Mesodermal cell (in vitro differentiated cells): ENCODE results near the gene TELO2.

Experiments used
- H3K27ac ChIP-seq: 2 replicates; pipeline ENCODE4 v1.7.0; 2013; ENCODE audit warnings: mild to moderate bottlenecking, low read depth, low read length, moderate library complexity; ENCODE audit not compliant: severe bottlenecking
- H3K36me3 ChIP-seq: 2 replicates; pipeline ENCODE4 v1.7.1; 2013; ENCODE audit warnings: mild to moderate bottlenecking, low read length, moderate library complexity; ENCODE audit not compliant: control insufficient read depth, insufficient read depth
- H3K4me1 ChIP-seq: one replicate; pipeline ENCODE4 v1.7.1; 2013; ENCODE audit warnings: mild to moderate bottlenecking, low read length; ENCODE audit not compliant: insufficient read depth, control insufficient read depth, poor library complexity, severe bottlenecking
- H3K4me3 ChIP-seq: 2 replicates; pipeline ENCODE4 v1.7.0; 2013; ENCODE audit warnings: low read length, control low read depth, mild to moderate bottlenecking; ENCODE audit not compliant: insufficient read depth, poor library complexity, severe bottlenecking; ENCODE audit errors: extremely low read depth
- H3K9me3 ChIP-seq: 2 replicates; pipeline ENCODE4 v1.7.1; 2013; ENCODE audit warnings: mild to moderate bottlenecking, low read length, moderate library complexity; ENCODE audit not compliant: control insufficient read depth
- WGBS, 2 experiments: methylation state at CpG; one replicate each; pipeline ENCODE4 v1.1.5; 2013; ENCODE audit warnings: missing lambda C conversion rate in 2 of 2; ENCODE audit not compliant: insufficient coverage in 2 of 2; 5-methylcytosine and 5-hydroxymethylcytosine counted together

The TELO2 gene

DNA sequence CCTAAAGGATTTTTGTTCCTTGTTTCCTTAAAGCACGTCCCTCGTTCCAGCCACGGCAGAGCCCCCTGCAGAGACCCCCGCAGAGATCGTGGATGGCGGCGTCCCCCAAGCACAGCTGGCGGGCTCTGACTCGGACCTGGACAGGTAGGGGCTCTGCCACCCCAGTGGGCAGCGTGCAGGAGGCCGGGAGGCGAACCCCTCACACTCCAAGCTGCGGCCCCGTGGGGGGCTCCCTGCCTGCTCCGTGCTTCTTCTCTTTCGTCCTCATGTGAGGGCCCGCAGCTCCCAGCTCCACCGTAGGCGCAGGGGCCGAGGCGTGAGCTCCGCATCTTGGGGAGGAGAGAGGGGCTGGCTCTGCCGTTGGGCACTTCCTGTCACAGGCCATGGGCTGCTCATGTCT lies 8.5 kb downstream of the TELO2 start:
- H3K27ac ChIP-seq: no peak overlapping the region
- H3K36me3 ChIP-seq: peaks cover 80% of the 10 kb centered on the region
- H3K9me3 ChIP-seq: no peaks in the 10 kb centered on the region

DNA sequence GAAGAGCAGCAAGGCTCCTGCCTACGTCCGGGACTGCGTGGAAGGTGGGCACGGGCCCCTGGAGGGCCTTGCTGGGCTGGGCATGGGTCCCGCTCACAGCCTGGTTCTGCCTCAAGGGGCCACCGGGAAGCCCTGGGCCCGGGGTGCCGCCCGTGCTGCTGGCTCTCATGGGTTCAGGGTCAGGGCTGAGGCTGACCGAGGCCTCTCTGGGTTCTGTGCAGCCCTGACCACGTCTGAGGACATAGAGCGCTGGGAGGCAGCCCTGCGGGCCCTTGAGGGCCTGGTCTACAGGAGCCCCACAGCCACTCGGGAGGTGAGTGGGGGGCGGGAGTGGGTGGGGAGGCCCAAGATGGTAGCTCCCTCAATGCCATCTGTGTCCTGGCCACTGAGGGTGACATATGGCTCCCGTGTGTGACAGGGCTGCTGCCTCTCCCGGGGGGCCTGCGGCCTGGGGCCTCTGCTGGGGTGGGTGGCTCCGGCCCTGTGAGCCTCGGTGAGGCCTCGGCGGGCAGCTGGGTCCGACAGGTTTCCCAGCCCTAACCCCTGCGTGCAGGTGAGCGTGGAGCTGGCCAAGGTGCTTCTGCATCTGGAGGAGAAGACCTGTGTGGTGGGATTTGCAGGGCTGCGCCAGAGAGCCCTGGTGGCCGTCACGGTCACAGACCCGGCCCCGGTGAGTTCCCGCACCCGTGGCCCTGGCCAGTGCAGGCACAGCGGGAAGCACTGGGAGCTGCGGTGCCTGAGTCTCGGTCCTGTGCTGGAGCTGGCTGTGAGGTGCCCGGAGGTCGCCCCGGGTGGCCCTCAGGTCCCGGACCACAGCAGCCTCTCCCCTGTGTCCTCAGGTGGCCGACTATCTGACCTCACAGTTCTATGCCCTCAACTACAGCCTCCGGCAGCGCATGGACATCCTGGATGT lies 9.2 kb downstream of the TELO2 start:
- no peak overlapping the region for H3K27ac ChIP-seq
- H3K36me3 ChIP-seq: peaks cover 73% of the 10 kb centered on the region
- 97 to 99% methylated on average over 36 to 40 of the region's 42 CpGs for WGBS, 2 experiments

More for the DNA sequence above, 8.5 kb downstream of the TELO2 start:
- 94 to 99% methylated on average over 19 to 21 of the region's 23 CpGs for WGBS, 2 experiments
- Histone ChIP-seq H3K4me3 (no peak overlapping the region), H3K4me1 (no peaks in the 10 kb centered on the region)

DNA sequence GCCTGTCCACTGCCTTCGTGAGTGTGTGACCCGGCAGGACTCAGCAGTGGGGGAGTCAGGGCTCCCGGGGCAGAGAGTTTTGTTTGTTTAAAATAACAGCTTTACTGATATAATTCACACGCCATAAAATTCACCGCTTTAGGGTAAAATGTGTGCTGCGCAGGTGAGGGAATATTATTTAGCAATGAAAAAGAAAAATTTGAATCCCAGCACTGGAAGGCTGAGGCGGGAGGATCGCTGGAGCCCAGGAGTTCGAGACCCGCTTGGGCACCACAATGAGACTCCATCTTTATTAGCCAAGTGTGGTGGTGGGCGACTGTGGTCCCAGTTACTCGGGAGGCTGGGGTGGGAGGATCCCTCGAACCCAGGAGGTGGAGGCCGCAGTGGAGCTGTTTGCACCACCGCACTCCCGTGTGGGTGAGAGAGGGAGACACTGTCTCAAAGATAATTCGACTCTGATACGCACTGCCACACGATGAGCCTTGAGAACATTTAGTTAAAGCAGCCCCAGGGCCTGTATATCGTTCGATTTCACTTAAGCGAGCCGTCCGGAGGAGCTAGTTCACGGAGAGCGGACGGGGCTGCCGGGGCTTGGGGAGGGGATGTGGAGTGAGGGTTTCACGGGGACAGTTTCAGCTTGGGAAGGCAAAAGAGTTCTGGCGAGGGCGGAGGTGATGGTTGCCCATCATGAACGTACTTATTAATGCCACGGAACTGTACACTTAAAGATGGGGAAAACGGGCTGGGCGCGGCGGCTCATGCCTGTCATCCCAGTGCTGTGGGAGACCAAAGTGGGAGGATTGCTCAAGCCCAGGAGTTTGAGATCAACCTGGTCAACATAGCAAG lies 10.2 kb downstream of the TELO2 start:
- Histone ChIP-seq H3K36me3 (peaks cover 68% of the 10 kb centered on the region), H3K27ac (no peak overlapping the region), H3K4me1 (no peaks in the 10 kb centered on the region), H3K9me3 (no peaks in the 10 kb centered on the region), H3K4me3 (no peak overlapping the region)
- 96 to 97% methylated on average over 30 to 34 of the region's 37 CpGs for WGBS, 2 experiments

More for the DNA sequence above, 9.2 kb downstream of the TELO2 start:
- no peaks in the 10 kb centered on the region for H3K9me3 ChIP-seq
- no peak overlapping the region for H3K4me3 ChIP-seq
- H3K4me1 ChIP-seq: no peaks in the 10 kb centered on the region

DNA sequence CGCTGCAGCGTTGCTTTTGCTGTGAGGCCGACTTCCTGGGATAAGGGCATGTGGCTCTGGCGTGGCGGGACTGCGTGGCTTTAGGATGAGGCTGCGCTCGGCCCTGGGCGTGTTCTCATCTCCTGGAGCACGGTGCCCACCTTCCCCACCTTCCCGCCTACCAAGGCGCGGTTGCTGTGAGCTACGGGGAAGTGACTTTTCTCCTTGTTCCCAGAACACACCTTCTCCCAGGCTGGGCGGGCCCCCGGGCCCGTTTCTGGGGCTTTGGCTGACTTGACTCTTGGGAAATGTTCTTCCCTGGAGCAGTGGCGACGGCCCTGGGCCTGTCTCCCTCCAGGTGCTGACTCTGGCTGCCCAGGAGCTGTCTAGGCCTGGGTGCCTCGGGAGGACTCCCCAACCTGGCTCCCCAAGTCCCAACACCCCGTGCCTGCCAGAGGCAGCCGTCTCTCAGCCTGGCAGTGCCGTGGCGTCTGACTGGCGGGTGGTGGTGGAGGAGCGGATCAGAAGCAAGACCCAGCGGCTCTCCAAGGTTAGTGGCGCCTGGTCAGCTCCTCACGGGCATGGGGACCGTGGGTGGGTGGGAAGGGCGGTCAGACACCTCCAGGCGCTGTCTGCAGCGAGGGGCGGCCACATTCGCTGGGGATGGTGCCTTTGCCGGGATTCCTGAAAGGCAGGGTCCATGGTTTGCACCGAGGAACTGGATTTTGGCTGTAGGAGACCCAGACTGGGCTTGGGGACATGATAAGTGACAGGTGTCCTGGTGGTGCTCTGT lies 12.1 kb downstream of the TELO2 start:
- Histone ChIP-seq H3K4me3 (no peak overlapping the region), H3K4me1 (no peaks in the 10 kb centered on the region), H3K27ac (no peak overlapping the region), H3K9me3 (no peaks in the 10 kb centered on the region), H3K36me3 (peaks cover 67% of the 10 kb centered on the region)
- WGBS, 2 experiments: 95% methylated on average over 30 to 35 of the region's 37 CpGs

DNA sequence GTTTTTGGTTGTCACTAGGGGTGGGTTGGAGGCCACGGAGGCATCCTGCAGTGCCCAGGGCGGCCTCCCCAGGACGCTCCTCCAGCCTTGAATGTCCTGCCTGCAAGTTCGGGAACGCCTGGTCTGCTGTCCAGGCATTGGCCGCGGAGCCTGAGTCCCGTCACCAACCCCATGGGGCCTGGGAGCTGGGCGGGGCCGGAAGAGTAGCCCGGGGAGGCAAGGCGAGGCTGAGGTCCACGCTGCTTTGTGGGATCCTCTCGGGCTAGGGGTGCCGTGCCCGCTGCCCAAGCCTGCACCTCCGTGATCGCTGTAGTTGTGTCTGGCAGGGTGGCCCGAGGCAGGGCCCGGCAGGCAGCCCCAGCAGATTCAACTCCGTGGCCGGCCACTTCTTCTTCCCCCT lies 12.8 kb downstream of the TELO2 start:
- Histone ChIP-seq H3K9me3 (no peaks in the 10 kb centered on the region), H3K4me1 (no peaks in the 10 kb centered on the region), H3K27ac (no peak overlapping the region), H3K36me3 (peaks cover 65% of the 10 kb centered on the region), H3K4me3 (no peak overlapping the region)
- WGBS, 2 experiments: 95 to 97% methylated on average over 18 to 19 of the region's 22 CpGs

DNA sequence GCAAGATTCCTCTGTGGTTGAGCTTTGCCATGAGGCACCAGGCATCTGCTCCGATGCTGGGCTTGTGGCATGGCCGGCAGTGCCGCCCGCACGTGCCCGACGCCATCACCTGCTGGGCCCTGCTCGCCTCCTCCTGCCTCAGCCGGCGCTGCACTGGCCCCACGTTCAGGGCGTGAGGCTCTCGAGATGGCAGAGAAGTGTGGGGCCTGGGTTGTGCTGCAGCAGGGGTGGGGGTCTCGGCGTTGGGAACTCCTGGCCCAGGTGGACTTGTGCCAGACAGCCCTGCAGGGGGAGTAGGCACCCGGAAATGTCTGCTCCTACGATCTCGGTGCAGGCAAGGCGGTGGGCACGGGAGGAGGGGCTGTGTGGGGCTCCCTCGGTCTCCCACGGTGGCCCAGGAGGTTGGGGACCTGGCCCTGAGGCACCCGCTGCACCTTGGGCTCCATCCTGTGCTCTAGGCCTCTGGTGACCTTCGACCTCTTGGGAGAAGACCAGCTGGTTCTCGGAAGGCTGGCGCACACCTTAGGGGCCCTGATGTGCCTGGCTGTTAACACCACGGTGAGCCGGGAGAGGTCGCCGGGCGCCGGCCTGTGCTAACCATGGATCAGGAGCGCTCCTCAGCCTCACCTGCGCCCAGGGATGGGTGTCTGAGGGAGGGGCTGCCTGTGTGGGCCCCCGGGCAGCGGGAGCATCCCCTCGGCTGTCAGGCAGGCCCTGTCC lies 13.5 kb downstream of the TELO2 start:
- Histone ChIP-seq H3K4me1 (no peaks in the 10 kb centered on the region), H3K9me3 (no peaks in the 10 kb centered on the region), H3K27ac (no peak overlapping the region), H3K36me3 (peaks cover 62% of the 10 kb centered on the region), H3K4me3 (no peak overlapping the region)
- 95 to 96% methylated on average over 30 to 36 of the region's 37 CpGs for WGBS, 2 experiments

DNA sequence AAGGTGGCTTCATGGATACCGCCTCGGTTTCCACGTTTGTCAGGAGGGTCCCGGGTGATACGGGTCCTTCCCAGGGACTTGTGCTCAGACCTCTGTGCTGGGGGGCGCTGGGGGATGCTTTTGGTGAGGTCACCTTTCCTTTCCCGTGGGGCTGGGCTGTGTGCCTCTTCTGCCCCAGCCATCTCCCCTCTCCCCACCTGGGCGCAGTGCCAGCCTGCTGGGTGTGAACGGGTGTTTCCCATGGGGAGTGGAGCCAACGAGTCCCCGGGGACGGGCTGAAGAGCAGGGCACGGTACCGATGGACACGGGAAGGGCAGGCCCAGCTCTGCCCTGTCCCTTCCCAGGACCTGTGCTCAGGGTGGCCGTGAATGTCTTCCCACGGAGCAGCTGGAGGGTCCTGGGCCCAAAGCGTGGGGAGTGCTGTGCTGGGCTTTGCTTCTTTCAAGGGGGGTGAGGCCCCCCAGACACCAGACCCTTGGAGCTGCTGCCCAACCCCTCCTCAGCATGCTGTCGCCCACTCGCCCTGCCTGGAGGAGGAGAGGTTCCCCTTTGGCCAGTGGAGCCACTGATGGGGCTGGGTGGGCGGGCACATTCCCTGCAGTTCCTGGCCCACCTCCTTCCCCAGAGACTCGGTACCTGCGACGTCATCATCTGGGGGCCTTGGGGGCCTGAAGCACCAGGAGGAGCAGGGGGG lies 15.5 kb downstream of the TELO2 start:
- no peaks in the 10 kb centered on the region for H3K4me1 ChIP-seq
- H3K9me3 ChIP-seq: no peaks in the 10 kb centered on the region
- 95 to 98% methylated on average over 18 to 22 of the region's 24 CpGs for WGBS, 2 experiments
- no peak overlapping the region for H3K4me3 ChIP-seq
- H3K27ac ChIP-seq: no peak overlapping the region
- H3K36me3 ChIP-seq: peaks cover 52% of the 10 kb centered on the region

DNA sequence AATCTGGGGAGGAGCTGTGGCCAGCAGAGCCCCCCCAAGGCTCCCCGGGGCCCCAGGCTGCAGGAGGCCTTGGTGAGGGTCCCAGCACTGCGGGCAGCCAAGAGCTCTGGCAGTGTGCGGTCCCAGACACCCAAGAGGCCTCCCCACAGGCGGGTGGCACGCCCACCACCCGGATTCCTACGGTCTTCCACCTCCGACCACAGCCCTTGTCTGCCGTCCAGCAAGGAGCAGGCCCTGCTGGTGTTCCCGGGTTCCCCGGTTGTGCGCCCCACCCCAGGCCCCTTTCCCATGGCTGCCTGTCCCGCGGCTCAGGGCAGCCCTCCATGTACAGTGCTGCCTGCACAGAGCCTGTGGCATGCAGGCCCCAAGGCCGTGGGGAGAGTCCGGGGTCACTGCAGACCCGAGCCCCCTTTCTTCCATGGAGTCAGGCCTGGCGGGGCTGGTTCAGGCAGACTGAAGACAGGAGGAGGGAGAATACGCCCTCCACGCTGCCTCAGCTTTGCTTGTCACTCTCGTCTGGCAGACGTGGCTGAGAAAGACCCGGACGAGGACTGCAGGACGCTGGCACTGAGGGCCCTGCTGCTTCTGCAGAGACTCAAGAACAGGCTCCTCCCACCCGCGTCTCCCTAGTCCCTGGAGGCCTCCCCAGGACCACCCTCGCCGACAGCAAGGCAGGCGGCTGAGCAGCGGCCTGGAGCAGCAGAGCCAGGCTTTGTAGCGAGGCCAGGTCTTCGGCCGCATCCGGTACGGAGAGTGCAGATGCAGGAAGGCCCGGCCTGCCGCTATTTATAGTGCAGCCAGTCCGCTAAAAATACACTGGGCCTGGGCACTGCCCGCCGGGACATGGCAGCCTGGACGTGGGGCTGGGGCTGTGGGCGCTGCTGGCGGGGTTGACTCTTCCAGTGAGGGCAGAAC lies 16.4 kb downstream of the TELO2 start:
- Histone ChIP-seq H3K9me3 (no peaks in the 10 kb centered on the region), H3K36me3 (peaks cover 58% of the 10 kb centered on the region), H3K4me3 (no peak overlapping the region), H3K27ac (no peak overlapping the region), H3K4me1 (no peaks in the 10 kb centered on the region)
- 90 to 92% methylated on average over 29 to 41 of the region's 44 CpGs for WGBS, 2 experiments

DNA sequence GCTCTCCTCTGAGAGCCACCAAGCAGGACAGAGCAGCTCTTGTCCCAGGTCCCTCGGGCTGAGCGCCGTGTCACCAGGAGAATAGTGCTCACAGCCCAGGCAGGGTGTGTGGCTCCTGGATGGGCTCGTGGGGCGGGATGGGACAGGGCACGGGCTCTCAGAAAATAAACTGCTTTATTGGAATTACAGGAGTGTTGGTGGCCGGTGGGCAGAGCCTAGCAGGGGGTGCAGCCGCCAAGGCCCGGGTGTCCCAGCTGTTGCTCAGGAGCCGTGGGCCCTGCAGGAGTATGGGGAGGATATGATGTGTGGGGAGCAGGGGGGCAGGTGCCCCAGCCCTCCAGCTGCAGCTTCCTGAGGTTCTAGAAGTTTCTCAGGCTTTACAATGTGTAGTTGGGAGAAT lies 17.1 kb downstream of the TELO2 start:
- Histone ChIP-seq H3K4me3 (no peak overlapping the region), H3K4me1 (no peaks in the 10 kb centered on the region), H3K27ac (no peak overlapping the region), H3K36me3 (peaks cover 53% of the 10 kb centered on the region), H3K9me3 (no peaks in the 10 kb centered on the region)
- 95 to 100% methylated on average over 8 to 9 of the region's 10 CpGs for WGBS, 2 experiments
